NCI-H2196 treated with DMSO at 0.1 percent for 48 hours (cell line): ENCODE data around the gene ANKRD33B.
"Not testable (repeated sequence)": the region's sequence is repeated elsewhere in the genome, so short reads cannot be mapped to it uniquely, and the experiment has no call there.

Experiments used
- DNase-seq: peaks from one replicate; lab custom pipeline; 2025; ENCODE audit not compliant: unreplicated experiment; lab: John Stamatoyannopoulos, UW

The ANKRD33B gene

GRCh38 chr5:10536931-10537579 is 26.8 kb upstream of the ANKRD33B start:
- DNase-seq, result no peak

- DNase-seq, result no peak
These were observed 26.2 kb upstream of the ANKRD33B start for GRCh38 chr5:10537624-10538023.

- no peak for DNase-seq
These were observed 25.6 kb upstream of the ANKRD33B start for GRCh38 chr5:10538103-10538788.

GRCh38 chr5:10538789-10539686 is 24.8 kb upstream of the ANKRD33B start:
- DNase-seq, result no peak

GRCh38 chr5:10539687-10539998 is 24.2 kb upstream of the ANKRD33B start:
- DNase-seq, result no peak

GRCh38 chr5:10540036-10540544 is 23.8 kb upstream of the ANKRD33B start:
- no peak for DNase-seq

GRCh38 chr5:10540951-10541646 is 22.8 kb upstream of the ANKRD33B start:
- DNase-seq, result no peak

- DNase-seq, result no peak
These were observed 21.8 kb upstream of the ANKRD33B start for GRCh38 chr5:10542055-10542550.

GRCh38 chr5:10543585-10544040 is 20.3 kb upstream of the ANKRD33B start:
- no peak for DNase-seq

- DNase-seq, result no peak
These were observed 18.8 kb upstream of the ANKRD33B start for GRCh38 chr5:10545084-10545483.

- DNase-seq, result no peak
These were observed 17.7 kb upstream of the ANKRD33B start for GRCh38 chr5:10546186-10546585.

GRCh38 chr5:10548418-10549122 is 15.3 kb upstream of the ANKRD33B start:
- no peak for DNase-seq

- not testable (repeated sequence) for DNase-seq
These were observed 14.8 kb upstream of the ANKRD33B start for GRCh38 chr5:10549123-10549514.

GRCh38 chr5:10550222-10550995 is 13.5 kb upstream of the ANKRD33B start:
- DNase-seq, result no peak

GRCh38 chr5:10551782-10552138 is 12.1 kb upstream of the ANKRD33B start:
- no peak for DNase-seq

- no peak for DNase-seq
These were observed 11.4 kb upstream of the ANKRD33B start for GRCh38 chr5:10552183-10553143.

GRCh38 chr5:10553476-10553875 is 10.4 kb upstream of the ANKRD33B start:
- DNase-seq, result no peak

- no peak for DNase-seq
These were observed 8.6 kb upstream of the ANKRD33B start for GRCh38 chr5:10555277-10555684.
